Measurements from ENCODE around the gene ZNF681.

ZNF681 gene

GRCh38 chr19:23758187-23759074 lies at the start of gene ZNF681:
TSS of gene ZNF681 (minus strand) at chr19:23758891. CDS start at chr19:23758749, 142 bp downstream.
- peak within 1 kb of the TSS; percentile 51 for H3K4me3 ChIP-seq (replicated peaks; ENCODE audit: low read depth, low read length)
- TF ChIP-seq, protein P1, sequence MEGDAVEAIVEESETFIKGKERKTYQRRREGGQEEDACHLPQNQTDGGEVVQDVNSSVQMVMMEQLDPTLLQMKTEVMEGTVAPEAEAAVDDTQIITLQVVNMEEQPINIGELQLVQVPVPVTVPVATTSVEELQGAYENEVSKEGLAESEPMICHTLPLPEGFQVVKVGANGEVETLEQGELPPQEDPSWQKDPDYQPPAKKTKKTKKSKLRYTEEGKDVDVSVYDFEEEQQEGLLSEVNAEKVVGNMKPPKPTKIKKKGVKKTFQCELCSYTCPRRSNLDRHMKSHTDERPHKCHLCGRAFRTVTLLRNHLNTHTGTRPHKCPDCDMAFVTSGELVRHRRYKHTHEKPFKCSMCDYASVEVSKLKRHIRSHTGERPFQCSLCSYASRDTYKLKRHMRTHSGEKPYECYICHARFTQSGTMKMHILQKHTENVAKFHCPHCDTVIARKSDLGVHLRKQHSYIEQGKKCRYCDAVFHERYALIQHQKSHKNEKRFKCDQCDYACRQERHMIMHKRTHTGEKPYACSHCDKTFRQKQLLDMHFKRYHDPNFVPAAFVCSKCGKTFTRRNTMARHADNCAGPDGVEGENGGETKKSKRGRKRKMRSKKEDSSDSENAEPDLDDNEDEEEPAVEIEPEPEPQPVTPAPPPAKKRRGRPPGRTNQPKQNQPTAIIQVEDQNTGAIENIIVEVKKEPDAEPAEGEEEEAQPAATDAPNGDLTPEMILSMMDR (IDR thresholded peaks at IDR 0.05; ENCODE audit: low read depth, low read length, missing control alignments), result no peak
- peak; percentile 32 for DNase-seq (ENCODE audit: extremely low read depth, low read depth)

GRCh38 chr19:23804676-23805075 lies 46.0 kb upstream of the ZNF681 start:
- no peak overlapping the region for H3K4me3 ChIP-seq (replicated peaks; ENCODE audit: low read depth, low read length)
- TF ChIP-seq, protein P1 (IDR thresholded peaks at IDR 0.05; ENCODE audit: low read depth, low read length, missing control alignments), result no peak
- DNase-seq (ENCODE audit: extremely low read depth, low read depth), result no peak

DNA sequence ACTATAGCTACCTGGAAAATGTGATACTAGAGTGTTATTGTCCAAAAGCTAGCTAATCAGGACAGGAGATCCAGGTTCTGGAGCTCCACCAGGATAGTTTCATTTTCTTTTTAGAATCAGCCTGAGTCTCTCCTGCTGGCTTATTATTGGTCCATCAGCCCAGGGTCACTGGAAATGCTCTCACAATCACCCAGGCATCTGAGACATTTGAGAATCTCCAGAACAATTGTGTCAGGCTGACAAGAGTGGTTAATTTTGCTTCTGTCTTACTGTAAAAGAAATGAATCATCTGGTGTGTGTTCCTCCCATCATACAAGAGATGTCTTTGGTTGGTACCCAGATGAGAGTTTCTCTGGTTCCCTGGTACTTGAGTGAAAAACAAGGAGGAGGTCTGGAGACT lies 43.6 kb upstream of the ZNF681 start:
- no peak for DNase-seq (ENCODE audit: extremely low read depth, low read depth)
- H3K4me3 ChIP-seq (replicated peaks; ENCODE audit: low read depth, low read length), result no peak overlapping the region
- TF ChIP-seq, protein P1 (IDR thresholded peaks at IDR 0.05; ENCODE audit: low read depth, low read length, missing control alignments), result no peak

GRCh38 chr19:23801803-23802202 lies 43.1 kb upstream of the ZNF681 start:
- DNase-seq (ENCODE audit: extremely low read depth, low read depth), result no peak
- TF ChIP-seq, protein P1 (IDR thresholded peaks at IDR 0.05; ENCODE audit: low read depth, low read length, missing control alignments), result no peak
- no peak overlapping the region for H3K4me3 ChIP-seq (replicated peaks; ENCODE audit: low read depth, low read length)

DNA sequence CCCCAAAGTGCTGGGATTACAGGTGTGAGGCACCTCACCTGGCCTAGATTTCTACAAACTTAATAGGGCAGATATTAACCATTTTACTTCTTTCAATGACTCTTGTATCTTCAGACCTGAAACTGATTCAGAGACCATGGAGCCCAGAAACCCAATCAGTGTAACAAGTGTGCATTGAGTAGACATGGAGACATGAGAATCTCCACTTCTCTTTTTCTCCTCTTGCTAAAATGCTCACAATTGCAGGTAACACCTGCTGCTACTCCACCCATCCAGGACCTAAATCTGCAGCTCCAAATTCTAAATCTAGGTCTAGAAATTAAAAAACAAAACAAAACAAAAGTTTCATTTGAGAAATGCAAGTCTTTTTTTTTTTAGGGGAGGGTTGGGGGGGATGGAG lies 42.2 kb upstream of the ZNF681 start:
- no peak overlapping the region for H3K4me3 ChIP-seq (replicated peaks; ENCODE audit: low read depth, low read length)
- no peak for DNase-seq (ENCODE audit: extremely low read depth, low read depth)
- TF ChIP-seq, protein P1 (IDR thresholded peaks at IDR 0.05; ENCODE audit: low read depth, low read length, missing control alignments), result no peak

DNA sequence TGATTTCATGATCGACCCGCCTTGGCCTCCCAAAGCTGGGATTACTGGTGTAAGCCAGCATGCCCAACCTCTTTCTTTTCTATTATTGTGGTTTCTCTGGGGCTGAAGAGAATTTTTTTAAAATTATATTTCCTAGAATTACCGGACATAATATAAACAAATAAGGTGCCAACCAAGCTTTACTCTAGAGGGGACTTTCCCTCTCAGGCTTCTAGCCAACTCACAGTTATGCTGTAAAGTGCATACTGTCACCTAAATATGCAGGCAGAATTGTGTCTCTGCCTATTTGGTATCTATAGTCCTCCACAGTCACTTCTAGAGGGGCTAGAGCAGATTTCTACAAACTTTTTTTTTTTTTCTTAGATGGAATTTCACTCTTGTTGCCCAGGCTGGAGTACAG lies 41.6 kb upstream of the ZNF681 start:
- TF ChIP-seq, protein P1 (IDR thresholded peaks at IDR 0.05; ENCODE audit: low read depth, low read length, missing control alignments), result no peak
- H3K4me3 ChIP-seq (replicated peaks; ENCODE audit: low read depth, low read length), result no peak overlapping the region
- no peak for DNase-seq (ENCODE audit: extremely low read depth, low read depth)

Measured in HFF-Myc (cell line).